Measurements from ENCODE around the gene PRR29. TPM values are rescaled to one million over a fixed set of nuclear protein-coding genes. Genes with fewer than 3 reads are reported as not detected.
A peak's percentile ranks its signal among the peaks of the same experiment; 100 is the strongest.
"Not testable (repeated sequence)": the region's sequence is repeated elsewhere in the genome, so short reads cannot be mapped to it uniquely, and the experiment has no call there.

Gene PRR29
- total RNA-seq, 1 experiment from 2014 or later, result 0.76 TPM

DNA sequence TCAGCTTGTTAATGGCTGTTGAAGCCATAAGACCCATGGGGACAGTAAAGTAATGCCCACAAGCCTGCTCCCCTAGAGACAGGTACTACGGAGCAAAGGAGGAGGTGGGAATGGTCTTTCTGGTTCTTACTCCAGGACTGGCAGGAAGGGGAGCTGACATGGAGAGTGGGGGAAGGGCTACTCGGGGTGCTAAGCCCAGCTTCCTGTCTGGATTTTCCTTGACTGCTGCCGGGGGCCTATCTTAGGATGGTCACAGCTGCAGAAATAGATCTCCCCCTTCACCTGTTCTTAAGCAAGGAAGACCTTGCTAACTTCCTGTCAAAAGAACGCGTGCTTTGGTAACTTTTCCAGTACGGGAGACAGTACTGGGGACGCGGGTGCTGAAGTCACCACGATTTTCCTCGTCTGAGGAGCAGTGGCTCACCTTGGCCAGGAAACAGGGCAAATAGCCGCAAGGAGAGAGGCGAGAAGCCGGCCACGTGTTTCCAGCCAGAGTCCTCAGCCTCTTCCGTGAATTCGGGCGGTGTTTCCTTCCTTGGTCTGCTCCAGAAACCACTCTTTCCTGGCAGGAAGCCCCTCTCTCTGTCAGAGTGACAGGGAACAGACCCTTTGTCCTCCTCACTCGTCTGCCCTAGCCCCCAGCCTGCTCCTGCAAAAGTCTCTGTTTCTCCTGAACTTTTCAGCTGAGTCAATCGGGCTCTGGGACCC, 656 bp upstream of the PRR29 start:
- no peak for DNase-seq (ENCODE audit: low spot score)

DNA sequence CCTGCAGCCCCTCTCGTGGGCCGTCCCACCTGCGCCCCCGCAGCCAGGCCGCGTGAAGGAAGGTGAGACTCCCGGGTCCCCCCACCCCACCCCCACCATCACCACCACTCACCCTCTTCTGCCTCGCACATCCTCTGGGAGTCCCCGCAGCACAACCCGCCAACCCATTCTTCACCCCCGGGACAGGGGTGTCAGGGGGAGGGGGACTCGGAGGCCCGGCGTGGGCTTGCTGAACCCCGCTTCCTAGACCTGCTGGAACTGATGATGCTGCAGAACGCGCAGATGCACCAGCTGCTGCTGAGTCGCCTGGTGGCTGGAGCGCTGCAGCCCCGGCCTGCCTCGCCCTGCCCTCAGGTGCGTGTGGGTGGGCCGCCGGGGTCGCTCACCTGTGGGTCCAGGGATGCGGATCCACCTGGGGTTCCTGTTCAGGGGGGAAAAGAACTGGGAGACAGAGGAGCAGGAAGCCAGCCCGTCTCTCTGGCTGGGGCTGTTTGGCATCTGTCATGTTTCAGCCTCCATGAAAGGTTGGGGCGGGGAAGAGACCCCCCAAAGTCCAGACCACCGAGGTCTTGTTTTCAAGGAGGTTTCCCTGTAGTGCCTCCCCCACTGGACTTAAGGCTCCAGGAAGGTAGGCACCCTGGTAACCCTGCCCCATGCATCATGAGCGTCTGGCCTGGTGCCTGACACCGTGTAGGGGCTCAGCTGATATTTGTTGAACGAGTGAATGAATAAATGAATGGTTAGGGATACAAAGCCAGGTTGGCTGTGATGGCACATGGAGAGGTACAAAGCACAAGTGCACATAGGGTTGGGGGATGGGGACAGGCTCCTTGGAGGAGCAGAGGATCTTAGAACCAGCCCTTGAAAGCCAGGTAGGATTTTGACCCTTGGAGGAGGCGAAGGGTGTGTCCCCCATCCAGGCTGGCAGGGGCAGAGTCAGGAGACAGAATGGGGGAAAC, 849 bp downstream of the PRR29 start:
- no peak for DNase-seq (ENCODE audit: low spot score)

DNA sequence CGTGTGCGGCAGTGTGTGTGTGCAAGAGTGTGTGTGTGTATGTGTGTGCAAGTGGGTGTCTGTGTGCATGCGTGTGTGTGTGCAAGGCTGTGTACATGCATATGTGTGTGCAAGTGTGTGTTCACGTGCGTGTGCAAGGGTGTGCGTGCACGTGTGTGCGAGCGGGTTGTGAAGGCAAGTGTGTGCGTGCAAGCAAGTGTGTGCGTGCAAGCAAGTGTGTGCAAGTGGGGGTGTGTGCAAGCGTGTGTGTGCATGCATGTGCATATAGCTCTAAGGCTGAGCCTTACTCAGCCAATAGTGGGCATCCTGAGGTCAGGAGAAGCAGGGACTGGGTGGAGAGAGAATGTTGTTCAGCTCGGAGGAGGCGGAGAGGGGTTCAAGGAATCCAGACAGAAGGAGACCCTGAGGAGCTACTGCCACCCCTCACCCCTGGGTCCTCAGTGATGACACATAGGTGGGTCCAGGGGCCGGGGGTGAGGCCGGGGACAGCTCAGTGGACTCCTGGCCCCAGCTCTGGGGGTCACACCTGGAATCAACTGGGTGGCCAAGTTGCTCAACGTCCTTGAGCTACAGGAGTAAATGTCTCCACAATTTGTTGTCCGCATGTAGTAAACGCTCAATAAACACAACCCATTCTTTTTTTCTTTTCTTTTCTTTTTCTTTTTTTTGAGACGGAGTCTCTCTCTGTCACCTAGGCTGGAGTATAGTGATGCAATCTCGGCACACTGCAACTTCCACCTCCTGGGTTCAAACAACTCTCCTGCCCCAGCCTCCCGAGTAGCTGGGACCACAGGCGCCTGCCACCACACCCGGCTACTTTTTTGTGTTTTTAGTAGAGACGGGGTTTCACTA, 1.8 kb downstream of the PRR29 start:
- no peak for DNase-seq (ENCODE audit: low spot score)

DNA sequence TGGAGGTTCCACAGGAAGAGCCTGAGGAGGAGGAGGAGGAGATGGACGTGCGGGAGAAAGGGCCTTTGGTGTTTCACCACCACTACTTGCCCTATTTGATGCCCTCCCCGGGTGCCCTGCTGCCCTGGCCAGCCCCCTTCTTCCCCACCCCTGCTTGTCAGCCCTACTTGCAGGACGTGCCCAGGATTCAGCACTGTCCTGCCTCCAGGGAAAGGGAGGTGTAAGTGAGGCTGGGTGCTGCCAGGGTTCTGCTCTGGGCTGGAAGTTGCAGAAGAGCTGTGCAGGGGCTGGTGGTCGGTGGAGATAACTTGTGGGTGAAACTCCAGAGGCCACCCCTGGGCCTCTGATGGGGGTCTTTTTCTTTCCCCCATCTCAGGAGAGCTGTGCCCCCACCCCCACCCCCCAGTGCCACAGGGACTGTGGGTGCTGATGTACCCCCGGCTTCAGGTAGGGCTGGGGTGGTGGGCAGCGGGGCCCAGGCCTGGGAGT, 3.0 kb downstream of the PRR29 start:
- DNase-seq (ENCODE audit: low spot score), result no peak

DNA sequence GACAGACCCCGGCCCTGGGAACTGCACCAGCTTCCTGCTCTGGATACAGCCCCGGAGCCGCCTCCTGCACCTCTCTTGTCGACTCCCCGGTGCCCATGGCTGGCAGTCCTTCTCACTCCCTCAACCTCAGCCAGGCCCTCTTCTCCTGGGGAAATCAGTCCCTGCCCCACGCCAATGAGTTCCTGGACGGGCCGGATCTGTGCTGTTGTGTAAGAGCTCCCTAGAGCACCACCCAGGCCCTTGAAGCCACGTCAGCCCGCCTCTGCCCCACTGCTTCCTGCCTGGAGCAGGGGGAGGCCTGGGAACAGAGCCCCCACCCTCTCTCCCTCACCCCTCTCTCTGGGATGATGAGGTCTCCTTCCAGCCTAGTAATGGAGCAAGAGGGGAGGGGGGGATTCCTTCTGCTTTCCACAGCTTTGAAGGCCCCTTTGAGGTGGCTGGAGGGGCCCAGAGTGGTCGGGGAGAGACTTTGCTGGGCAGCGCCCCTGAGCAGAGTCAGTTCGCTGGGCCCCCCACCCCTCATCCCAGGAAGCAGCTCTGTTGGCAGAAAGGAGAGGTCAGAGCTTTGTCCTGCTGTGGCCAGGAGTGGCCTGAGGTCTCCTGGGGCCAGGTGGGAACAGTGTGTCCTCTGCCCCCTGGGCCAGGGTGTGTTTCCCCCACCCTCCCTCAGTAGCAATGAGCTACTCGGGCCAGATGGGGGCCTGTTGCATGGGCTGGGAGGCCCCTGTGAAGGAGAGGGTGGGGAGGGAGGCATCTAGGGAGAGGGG, 3.8 kb downstream of the PRR29 start:
- no peak for DNase-seq (ENCODE audit: low spot score)

DNA sequence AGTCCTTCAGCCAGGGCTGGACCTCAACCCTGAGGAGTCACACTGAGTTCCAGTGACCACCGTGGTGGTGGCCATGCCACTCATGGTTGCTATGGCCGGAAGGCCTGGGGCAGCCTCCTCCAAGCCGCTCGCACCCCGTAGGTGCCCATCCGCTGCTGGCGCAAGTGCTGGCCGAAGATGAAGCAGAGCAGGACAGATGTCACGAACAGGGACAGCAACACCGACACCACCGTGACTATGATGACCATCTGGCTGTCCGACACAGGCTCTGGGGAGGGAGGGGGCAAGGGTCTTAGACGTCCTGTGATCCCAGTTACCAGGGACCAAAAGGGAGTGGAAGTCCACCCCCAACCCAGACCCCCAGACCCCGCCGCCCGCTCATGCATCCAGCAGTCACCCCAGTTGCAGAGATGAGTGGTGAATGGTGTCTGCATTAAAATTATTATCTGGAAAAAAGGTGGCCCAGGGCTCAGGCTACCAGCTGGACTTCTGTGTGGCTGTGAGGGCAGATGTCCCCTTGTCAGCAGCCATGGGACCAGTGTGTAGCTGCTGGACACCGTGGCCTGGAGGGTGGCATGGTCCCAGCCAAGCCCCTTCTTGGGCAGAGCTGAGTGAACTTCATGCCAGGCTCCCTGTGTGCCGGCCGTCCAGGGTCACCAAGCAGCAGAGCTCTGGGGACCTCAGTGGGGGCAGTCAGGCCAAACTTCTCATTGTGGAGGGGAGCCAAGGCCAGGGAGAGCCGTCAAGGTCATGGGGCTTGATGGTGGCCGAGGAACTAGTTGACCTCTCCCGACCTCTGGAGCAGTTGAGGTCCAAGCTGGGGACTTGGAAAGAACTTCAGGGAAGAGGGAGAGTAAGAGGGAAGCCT, 4.7 kb downstream of the PRR29 start:
- no peak for DNase-seq (ENCODE audit: low spot score)

DNA sequence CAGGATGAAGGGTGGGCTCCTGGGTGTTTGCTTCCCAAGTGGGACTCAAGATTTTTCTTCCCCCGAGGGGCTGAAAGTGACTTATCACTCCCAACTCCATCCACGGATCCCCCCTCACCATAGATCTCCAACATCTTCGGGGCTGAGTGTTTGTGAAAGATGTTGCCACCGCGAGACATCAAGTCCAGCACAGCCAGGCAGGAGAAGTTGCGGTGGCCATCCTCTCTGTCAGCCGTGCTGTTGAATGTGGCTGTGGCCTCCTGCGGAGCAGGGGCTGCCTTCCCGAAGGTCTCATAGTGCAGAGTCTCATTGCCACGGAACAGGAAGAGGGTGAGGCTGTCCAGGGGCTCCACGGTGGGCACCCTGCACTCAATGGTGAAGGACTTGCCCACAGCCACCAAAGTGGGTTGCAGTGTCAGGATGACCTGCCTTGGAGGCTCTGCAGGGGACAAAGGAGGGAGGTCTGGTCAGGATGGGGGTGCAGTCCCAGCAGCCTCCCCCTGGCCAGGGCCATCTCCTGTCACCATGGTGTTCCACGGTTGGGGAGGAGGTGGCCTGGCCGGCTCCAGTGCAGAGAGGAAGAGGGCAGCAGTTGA, 5.5 kb downstream of the PRR29 start:
- DNase-seq (ENCODE audit: low spot score), result no peak

DNA sequence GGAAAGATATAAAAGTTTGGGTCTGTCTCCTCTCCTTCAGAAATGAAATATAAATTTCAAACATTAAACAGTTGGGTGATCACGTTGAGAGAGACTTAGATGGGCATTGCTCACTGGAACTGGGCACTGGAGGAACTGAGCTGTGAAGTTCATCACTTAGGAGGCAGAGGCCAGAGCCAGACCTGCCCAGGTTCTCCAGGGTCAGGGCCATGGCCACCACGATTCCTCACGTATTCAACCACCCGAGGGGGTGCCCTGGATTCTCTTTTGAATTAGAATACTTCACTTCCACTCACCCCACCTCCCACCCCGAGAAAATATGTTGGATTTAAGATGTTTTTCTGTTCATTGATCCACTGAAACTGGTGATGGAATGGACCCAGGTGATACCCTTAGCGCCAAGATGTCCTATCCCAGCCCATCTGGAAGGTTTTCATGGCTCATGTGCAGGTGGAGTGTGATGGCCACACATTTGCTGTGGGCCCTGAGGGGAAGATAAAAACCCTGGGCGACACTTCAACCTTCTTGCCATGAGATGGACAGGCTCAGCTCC, 6.1 kb downstream of the PRR29 start:
- DNase-seq (ENCODE audit: low spot score), result no peak

DNA sequence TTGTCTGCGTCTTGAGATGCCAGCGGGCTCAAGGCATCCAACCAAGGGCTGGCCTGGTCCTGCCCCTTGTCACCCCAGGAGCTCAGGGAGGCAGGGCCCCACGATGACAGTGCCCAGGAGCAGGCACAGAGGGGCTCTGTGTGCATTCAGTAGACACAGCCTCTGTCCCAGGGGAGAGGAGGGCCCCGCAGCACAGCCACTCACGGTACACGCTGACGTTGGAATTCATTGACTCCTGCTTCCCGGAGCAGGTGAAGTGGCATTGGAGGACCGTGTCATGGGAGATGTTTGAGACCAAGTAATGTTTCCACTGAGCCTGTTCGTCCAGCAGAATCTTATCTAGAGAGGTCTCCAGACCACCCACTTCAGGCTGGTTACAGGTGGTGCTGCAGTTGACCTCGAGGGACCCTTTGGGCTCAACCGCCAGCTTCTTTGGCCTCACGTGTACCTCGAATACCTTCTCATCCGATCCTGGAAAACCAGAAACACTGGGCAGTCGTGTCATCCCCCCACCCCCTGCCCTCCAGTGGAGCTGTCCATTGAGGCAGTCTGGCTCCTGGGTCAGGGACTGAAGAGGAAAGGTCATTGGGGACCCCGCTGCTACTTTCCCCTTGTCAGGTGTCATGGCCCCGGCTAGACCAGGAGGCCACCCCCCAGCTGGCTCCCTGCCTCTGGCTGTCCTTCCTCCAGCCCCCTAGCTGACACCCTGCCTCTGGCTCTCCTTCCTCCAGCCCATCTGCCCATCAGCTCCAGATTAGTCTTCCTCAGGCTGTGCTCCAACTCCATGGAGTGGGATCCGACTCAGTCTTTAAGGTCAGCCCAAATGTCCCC, 7.0 kb downstream of the PRR29 start:
- DNase-seq (ENCODE audit: low spot score), result no peak

DNA sequence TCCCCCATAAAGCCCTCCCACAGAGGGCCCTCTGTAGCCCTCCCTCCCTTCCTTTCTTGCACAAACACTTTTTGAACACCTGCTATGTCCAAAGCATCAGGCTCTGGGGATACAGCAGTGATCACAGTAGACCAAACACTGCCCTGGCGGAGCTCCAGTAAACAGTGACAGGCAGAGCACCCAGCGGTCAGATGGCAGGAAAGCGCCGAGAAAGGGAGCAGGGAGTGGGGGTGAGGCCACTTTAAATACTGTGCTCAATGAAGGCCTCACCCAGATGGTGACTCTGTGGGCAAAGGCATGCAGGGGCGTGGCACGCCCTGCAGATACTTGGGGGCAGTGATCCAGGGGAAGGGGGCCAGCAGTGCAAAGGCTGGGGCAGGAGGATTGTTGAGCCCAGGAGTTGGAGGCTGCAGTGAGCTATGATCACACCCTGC, 7.6 kb downstream of the PRR29 start:
- DNase-seq (ENCODE audit: low spot score), result peak; percentile 61

DNA sequence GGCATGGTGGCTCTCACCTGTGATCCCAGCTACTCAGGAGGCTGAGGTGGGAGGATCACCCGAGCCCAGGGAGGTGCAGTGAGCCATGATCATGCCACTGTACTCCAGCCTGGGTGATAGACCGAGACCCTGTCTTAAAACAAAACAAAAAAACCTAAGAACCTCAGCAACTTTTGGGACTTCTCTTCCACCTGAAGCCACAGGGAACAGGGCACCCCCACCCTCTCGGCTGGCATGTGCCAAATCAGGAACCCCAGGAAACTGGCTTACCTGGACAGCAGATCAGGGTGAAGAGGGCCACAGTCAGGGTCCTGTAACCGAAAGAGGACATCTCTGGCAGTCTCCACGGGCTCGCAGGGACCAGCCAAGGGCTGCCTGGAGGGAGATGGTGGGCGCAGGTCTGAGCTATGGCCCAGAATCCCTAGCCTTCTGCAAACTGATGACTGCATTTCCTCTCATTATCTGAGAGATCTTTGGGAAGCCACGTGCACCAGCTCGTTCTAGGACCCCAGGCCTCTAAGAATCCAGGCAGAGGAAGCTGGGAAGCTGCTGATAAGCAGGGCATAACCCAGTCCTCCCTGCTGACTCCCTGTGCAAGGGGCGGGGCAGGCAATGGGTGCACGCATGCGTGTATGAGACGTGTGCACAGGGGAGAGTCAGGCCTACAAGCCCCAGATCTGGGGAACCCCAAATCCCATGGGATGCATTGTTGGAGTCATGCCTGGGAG, 8.4 kb downstream of the PRR29 start:
- no peak for DNase-seq (ENCODE audit: low spot score)

DNA sequence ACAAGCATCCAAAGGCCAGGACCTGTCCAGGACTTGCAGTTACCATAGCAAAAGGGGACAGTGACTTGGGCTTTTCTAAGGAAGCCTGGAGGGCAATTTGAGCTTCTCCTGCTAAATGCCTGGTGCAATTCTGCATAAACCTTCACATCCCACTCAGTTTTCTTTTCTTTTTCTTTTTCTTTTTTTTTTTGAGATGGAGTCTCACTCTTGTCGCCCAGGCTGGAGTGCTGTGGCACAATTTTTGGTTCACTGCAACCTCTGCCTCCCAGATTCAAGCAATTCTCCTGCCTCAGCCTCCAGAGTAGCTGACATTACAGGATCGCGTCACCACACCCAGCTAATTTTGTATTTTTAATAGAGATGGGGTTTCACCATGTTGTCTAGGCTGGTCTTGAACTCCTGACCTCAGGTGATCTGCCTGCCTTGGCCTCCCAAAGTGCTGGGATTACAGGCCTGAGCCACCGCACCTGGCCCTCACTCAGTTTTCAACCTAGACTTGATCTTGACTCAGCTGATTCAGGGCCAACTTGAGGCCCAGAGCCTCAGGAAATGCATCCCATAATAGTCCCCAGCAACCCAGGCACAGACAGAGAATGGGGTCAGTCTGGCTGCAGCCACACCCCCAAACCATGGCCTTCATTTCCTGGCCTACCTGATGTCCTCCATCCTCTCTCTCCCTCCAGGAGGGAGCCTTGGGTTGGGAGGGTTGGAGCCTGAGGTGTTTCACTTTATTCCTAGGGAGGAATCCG, 9.1 kb downstream of the PRR29 start:
- DNase-seq (ENCODE audit: low spot score), result not testable (repeated sequence)

DNA sequence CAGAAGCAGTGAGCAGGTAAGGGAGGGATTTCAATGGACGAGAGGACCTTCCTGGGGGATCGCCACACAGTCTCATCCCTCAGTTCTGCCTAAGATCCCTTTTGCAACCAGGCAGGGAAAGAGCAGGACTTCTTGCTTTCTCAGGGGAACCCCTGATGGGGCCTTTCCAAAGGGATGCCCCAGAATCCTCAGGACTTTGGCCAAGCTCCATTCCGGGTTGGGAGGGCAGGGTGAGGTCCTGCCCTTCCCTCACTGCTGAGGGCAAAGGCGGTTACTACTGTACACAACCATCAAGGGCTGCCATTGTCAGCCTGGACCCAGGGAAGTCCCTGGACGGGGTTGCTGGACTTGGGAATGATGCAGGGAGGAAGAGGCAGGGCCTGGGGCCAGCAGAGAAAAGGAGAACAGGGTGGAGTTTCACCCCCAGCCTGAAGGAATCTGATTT, 9.7 kb downstream of the PRR29 start:
- DNase-seq (ENCODE audit: low spot score), result no peak

DNA sequence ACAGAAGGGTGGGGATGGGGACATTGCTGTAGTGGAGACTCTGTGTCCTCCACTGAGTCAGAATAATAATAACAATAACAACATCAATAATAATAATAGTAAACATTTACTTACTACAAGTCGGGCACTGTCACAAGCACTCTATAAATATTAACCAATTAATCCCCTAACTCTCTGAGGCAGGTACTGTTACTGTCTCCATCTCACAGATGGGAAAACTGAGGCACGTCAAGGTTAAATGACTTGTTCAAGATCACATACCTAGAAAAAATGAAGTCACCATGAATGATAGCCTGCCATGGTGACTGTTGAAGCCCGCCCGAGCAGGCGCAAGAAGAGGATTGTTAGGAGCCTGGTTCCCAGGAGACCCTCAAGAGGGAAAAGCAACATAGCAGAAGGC, 10.2 kb downstream of the PRR29 start:
- DNase-seq (ENCODE audit: low spot score), result no peak

DNA sequence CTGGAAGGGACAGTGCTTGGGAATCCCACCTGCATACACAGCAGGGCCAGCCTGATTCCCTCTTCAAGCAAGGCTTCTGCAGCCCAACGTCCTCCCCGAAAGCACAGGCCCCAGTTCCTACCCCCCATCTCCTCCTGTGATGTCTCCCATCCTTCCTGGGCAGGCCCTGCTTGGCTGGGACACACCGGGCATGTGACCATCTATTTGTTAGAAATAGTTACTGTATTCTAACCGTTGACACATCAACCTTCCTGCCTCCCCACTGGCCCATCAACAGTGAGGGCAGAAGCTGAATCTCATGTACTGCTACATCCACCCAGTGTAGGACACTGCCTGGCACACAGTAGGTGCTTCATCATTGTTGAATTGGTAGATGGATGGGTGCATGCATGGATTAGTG, 10.7 kb downstream of the PRR29 start:
- no peak for DNase-seq (ENCODE audit: low spot score)

DNA sequence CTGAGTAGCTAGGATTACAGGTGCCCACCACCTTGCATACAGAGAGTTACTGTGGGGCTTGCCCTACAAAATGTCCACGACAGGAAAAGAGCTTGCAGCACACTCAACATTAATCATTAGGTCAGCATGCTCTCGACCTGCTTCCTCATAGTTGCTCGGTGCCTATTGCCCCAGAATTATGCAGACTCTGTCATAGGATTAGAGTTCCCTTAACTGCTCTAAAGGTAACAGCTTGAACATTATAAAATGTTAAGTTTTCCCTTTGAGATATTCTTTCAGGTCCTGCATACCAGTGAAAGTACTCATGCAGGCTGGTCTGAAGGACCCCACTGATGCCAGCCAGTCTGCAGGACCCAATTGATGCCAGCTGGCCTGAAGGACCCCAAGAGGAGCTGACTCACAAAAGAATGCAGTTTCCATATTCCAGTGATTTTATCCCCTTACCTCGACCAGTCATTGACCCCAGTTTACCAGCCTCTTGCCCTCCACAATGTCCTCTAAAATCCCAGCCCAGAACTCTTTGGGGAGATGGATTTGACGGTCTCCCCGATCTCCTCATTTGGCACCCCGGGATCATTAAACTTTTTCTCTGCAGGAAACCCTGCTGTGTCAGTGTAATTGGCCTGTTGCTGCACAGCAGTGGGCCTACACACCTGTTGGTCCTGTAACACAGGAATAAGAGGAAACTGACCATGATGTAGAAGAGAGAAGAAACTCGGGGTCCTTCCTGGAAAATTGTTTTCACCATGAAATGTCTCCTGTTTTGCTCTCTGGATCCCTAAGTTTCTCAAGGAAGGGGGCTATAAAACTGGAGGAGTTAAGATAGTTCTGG, 11.6 kb downstream of the PRR29 start:
- no peak for DNase-seq (ENCODE audit: low spot score)
